ENCODE measurements around the gene ERN1.
"Not testable (repeated sequence)": the region's sequence is repeated elsewhere in the genome, so short reads cannot be mapped to it uniquely, and the experiment has no call there.

ERN1 gene

GRCh38 chr17:64022611-64023063 lies 107.3 kb downstream of the ERN1 start:
- DNase-seq, result no peak

GRCh38 chr17:64020056-64020766 lies 109.7 kb downstream of the ERN1 start, which contains the start of gene ICAM2:
ICAM2 (minus strand) TSS chr17:64020633; CDS start chr17:64006691, 13,942 bp downstream.
- DNase-seq, result peak; percentile 61 to 67

DNA sequence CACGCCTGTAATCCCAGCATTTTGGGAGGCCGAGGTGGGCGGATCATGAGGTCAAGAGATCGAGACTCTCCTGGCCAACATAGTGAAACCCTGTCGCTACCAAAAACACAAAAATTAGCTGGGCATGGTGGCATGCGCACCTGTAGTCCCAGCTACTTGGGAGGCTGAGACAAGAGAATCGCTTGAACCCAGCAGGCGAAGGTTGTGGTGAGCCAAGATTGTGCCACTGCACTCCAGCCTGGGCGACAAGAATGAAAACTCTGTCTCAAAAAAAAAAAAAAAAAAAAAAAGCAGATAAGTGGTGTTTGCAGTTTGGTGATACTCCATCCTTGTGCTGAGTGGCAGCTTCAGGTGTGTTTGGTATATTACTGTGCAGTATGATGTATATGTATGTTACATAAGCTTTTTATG lies 110.4 kb downstream of the ERN1 start:
- DNase-seq, result not testable (repeated sequence)

DNA sequence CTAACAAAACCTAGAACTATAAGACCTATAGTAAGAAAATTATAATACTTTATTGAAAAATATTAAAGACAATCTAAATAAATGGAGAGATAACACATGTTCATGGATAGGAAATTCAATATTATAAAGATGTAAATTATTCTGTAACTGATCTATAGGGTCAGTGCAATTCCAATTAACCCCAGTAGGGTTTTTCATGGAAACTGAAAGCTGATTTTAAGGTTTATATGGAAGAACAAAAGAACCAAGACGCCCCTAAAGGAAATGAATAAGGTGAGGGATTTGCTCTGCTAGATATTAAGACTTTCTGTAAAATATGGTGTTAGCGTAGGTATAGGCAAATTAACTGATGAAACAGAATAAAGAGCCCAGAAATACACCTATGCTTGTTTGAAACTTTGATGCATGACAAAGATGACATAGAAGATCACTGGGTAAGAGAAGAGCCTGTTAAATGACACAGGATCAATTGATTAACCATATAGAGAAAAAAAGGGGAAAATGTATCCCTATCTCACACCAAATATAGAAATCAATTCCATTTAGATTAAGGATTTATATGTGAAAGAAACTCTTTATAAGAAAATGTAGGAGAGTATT lies 112.5 kb downstream of the ERN1 start:
- no peak for DNase-seq

GRCh38 chr17:64016974-64017373 lies 113.0 kb downstream of the ERN1 start:
- DNase-seq, result no peak

- no peak for DNase-seq
These were observed 113.6 kb downstream of the ERN1 start for GRCh38 chr17:64016231-64016784.

DNA sequence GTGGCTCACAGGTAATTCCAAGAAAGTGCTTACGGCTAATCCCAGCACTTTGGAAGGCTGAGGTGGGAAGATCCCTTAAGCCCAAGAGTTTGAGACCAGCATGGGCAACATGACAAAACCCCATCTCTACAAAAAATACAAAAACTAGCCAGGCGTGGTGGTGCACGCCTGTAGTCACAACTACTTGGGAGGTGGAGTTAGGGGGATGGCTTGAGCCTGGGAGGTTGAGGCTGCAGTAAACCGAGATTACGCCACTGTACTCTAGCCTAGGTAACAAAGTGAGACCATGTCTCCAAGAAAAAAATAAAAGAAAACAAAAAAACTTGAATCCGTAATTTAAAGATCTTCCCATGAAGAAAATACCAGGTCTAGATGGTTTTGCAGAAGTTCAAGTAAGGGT lies 114.5 kb downstream of the ERN1 start:
- no peak for DNase-seq

- no peak for DNase-seq
These were observed 120.2 kb downstream of the ERN1 start for GRCh38 chr17:64009571-64010402.

DNA sequence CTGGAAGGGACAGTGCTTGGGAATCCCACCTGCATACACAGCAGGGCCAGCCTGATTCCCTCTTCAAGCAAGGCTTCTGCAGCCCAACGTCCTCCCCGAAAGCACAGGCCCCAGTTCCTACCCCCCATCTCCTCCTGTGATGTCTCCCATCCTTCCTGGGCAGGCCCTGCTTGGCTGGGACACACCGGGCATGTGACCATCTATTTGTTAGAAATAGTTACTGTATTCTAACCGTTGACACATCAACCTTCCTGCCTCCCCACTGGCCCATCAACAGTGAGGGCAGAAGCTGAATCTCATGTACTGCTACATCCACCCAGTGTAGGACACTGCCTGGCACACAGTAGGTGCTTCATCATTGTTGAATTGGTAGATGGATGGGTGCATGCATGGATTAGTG lies 121.1 kb downstream of the ERN1 start:
- DNase-seq, result no peak

GRCh38 chr17:64008346-64008745 lies 121.6 kb downstream of the ERN1 start:
- no peak for DNase-seq

GRCh38 chr17:64007838-64008282 lies 122.1 kb downstream of the ERN1 start:
- DNase-seq, result no peak

- not testable (repeated sequence) for DNase-seq
These were observed 122.7 kb downstream of the ERN1 start for GRCh38 chr17:64007089-64007837.

GRCh38 chr17:64006361-64007088 lies 123.4 kb downstream of the ERN1 start:
- no peak for DNase-seq

DNA sequence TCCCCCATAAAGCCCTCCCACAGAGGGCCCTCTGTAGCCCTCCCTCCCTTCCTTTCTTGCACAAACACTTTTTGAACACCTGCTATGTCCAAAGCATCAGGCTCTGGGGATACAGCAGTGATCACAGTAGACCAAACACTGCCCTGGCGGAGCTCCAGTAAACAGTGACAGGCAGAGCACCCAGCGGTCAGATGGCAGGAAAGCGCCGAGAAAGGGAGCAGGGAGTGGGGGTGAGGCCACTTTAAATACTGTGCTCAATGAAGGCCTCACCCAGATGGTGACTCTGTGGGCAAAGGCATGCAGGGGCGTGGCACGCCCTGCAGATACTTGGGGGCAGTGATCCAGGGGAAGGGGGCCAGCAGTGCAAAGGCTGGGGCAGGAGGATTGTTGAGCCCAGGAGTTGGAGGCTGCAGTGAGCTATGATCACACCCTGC lies 124.2 kb downstream of the ERN1 start:
- no peak for DNase-seq

GRCh38 chr17:64004903-64005733 lies 124.8 kb downstream of the ERN1 start:
- no peak for DNase-seq

- no peak for DNase-seq
These were observed 125.7 kb downstream of the ERN1 start for GRCh38 chr17:64004218-64004770.

DNA sequence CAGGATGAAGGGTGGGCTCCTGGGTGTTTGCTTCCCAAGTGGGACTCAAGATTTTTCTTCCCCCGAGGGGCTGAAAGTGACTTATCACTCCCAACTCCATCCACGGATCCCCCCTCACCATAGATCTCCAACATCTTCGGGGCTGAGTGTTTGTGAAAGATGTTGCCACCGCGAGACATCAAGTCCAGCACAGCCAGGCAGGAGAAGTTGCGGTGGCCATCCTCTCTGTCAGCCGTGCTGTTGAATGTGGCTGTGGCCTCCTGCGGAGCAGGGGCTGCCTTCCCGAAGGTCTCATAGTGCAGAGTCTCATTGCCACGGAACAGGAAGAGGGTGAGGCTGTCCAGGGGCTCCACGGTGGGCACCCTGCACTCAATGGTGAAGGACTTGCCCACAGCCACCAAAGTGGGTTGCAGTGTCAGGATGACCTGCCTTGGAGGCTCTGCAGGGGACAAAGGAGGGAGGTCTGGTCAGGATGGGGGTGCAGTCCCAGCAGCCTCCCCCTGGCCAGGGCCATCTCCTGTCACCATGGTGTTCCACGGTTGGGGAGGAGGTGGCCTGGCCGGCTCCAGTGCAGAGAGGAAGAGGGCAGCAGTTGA lies 126.3 kb downstream of the ERN1 start:
- no peak for DNase-seq

DNA sequence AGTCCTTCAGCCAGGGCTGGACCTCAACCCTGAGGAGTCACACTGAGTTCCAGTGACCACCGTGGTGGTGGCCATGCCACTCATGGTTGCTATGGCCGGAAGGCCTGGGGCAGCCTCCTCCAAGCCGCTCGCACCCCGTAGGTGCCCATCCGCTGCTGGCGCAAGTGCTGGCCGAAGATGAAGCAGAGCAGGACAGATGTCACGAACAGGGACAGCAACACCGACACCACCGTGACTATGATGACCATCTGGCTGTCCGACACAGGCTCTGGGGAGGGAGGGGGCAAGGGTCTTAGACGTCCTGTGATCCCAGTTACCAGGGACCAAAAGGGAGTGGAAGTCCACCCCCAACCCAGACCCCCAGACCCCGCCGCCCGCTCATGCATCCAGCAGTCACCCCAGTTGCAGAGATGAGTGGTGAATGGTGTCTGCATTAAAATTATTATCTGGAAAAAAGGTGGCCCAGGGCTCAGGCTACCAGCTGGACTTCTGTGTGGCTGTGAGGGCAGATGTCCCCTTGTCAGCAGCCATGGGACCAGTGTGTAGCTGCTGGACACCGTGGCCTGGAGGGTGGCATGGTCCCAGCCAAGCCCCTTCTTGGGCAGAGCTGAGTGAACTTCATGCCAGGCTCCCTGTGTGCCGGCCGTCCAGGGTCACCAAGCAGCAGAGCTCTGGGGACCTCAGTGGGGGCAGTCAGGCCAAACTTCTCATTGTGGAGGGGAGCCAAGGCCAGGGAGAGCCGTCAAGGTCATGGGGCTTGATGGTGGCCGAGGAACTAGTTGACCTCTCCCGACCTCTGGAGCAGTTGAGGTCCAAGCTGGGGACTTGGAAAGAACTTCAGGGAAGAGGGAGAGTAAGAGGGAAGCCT lies 127.1 kb downstream of the ERN1 start:
- DNase-seq, result no peak

Data from stimulated activated CD4-positive, alpha-beta T cell treated with anti-CD3 and anti-CD28 coated beads, Interleukin-2, amount 100 ng/mL, for 48 hours (primary cell).